Body of pancreas (tissue), 4 donors: ENCODE results near the gene TPM1. TPM values are rescaled to one million over a fixed set of nuclear protein-coding genes. Genes with fewer than 3 reads are reported as not detected.

Source experiments
- ATAC-seq: fragments of 150-250 bp; one replicate; pipeline ENCODE4 v1.9.1; 2016
- DNase-seq, 4 donors: peaks; one replicate each; pipeline ENCODE4 v3.0.0-alpha.2; 2019
- H3K27ac ChIP-seq, 4 donors: fragments of 200-600 bp; sonication (generic); 1 replicate in 3 of 4; 2 replicates in 1 of 4; pipeline versions ENCODE4 v1.5.1 to v1.6.1; 2016 to 2019; ENCODE audit warnings: mild to moderate bottlenecking in 1 of 4, mixed read lengths in 1 of 4, moderate library complexity in 1 of 4
- H3K27me3 ChIP-seq, 2 donors: fragments of 200-600 bp; sonication (generic); one replicate each; pipeline ENCODE4 v1.6.0; 2016; ENCODE audit warnings: mild to moderate bottlenecking in 1 of 2
- H3K36me3 ChIP-seq, 2 donors: fragments of 200-600 bp; sonication (generic); replicated peaks in 1 of 2; 2 replicates each; pipeline ENCODE4 v1.5.1; 2016; ENCODE audit warnings: low read depth in 2 of 2; ENCODE audit not compliant: insufficient read depth in 1 of 2
- H3K4me1 ChIP-seq: fragments of 200-600 bp; sonication (generic); one replicate; pipeline ENCODE4 v1.6.0; 2016
- H3K4me3 ChIP-seq, 2 donors: fragments of 200-600 bp; sonication (generic); 1 replicate in 1 of 2; 2 replicates in 1 of 2; pipeline ENCODE4 v1.5.1; 2016 to 2019
- H3K9me3 ChIP-seq, 3 donors: fragments of 200-600 bp; sonication (generic); 1 replicate in 2 of 3; 2 replicates in 1 of 3; pipeline ENCODE4 v1.5.1; 2016
- CTCF ChIP-seq, 7 experiments: fragments of 450-650 bp in 4 of 7; fragments of 200-600 bp in 3 of 7; sonication (generic) in 3 of 7; IDR thresholded peaks; one replicate each; pipeline ENCODE4 v1.5.1; 2016 to 2019; ENCODE audit warnings: antibody characterized with exemption in 7 of 7
- POLR2A ChIP-seq, 3 donors: fragments of 450-650 bp; IDR thresholded peaks; one replicate each; pipeline ENCODE4 v1.6.1; 2016; ENCODE audit warnings: antibody characterized with exemption in 3 of 3, mild to moderate bottlenecking in 2 of 3
- WGBS, 2 donors: methylation state at CpG; one replicate each; pipeline ENCODE4 v1.1.5; 2017; 5-methylcytosine and 5-hydroxymethylcytosine counted together
- intact Hi-C: fragments of 100-400 bp; cut with DNase I; formaldehyde crosslinking; loops from one replicate; pipeline ENCODE4 v1.15.1; 2023
- total RNA-seq, 2 donors: library from RNA; depleted of rRNA; stranded (reverse); fragments of >200 nt; gene quantifications; one replicate each; pipeline ENCODE4 v1.1.0, GENCODE V29; 2016

TPM1 gene
- total RNA-seq, 2 donors from 2014 or later, result 417 to 435 TPM

GRCh38 chr15:63080634-63081250, 38.2 kb downstream of the TPM1 start:
- H3K27ac ChIP-seq, result no peak overlapping the region
- 88 to 90% methylated on average over 10 of the region's 10 CpGs for WGBS, 2 donors
- no peak for DNase-seq
- H3K36me3 ChIP-seq, result no peaks in the 10 kb centered on the region
- TF ChIP-seq CTCF (IDR thresholded peaks at IDR 0.05), result no peak
- TF ChIP-seq POLR2A (IDR thresholded peaks at IDR 0.05), result no peak
- H3K4me3 ChIP-seq, result no peak overlapping the region
- intact Hi-C loops, result no loop called here
- H3K27me3 ChIP-seq, result no peaks in the 10 kb centered on the region
- no peaks in the 10 kb centered on the region for H3K9me3 ChIP-seq
- no peak for ATAC-seq
- H3K4me1 ChIP-seq, result no peaks in the 10 kb centered on the region

DNA sequence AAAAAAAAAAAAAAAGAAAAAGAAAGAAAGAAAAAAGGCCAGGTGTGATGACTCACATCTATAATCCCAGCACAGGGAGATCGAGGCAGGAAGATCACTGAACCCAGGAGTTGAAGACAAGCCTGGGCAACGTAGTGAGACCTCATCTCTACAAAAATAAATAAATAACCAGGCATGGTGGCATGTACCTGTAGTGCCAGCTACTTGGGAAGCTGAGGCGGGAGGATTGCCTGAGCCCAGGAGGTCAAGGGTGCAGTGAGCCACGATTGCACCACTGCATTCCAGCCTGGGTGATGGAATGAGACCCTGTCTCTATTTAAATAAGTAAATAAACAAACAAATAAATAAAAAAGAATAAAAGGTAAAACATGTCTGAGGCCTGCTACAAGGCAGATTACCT, 39.8 kb downstream of the TPM1 start:
- Histone ChIP-seq H3K4me3 (no peak overlapping the region), H3K9me3 (no peaks in the 10 kb centered on the region), H3K4me1 (no peaks in the 10 kb centered on the region), H3K27ac (no peak overlapping the region), H3K27me3 (no peaks in the 10 kb centered on the region), H3K36me3 (no peaks in the 10 kb centered on the region)
- no peak for ATAC-seq
- no peak for TF ChIP-seq POLR2A (IDR thresholded peaks at IDR 0.05)
- no peak for TF ChIP-seq CTCF (IDR thresholded peaks at IDR 0.05)
- WGBS, 2 donors, result 57 to 71% methylated on average over 4 of the region's 4 CpGs
- intact Hi-C loops, result no loop called here
- no peak for DNase-seq

- H3K27me3 ChIP-seq, result no peaks in the 10 kb centered on the region
These were observed 40.5 kb downstream of the TPM1 start for GRCh38 chr15:63083044-63083443.

DNA sequence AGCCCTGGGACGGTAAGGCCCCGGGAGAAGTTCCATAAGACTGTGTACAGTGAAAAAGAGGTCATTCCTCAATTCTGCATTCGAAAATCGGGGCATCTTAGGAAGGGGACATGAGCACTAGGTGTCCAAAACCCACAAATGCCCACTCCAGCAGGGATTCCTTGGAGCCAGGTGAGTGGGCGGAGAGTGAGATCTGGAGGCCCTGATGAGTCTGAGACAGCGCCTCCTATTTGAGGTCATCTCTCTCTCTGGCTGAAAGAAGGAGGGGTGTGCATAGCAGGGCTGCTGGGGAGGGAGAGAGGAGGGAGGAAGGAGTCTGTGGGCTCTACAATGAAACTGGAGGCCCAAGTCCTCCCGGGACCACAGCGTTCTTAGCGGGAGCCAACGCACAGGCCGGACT, 41.0 kb downstream of the TPM1 start:
- H3K36me3 ChIP-seq, result no peaks in the 10 kb centered on the region
- H3K4me1 ChIP-seq, result peaks cover under 1% of the 10 kb centered on the region
- intact Hi-C loops, result no loop called here
- no peak for DNase-seq
- no peak overlapping the region for H3K27ac ChIP-seq
- no peak overlapping the region for H3K4me3 ChIP-seq
- TF ChIP-seq POLR2A (IDR thresholded peaks at IDR 0.05) (no peak), CTCF (IDR thresholded peaks at IDR 0.05) (no peak)
- 92 to 95% methylated on average over 11 of the region's 11 CpGs for WGBS, 2 donors
- no peaks in the 10 kb centered on the region for H3K27me3 ChIP-seq
- no peak for ATAC-seq
- H3K9me3 ChIP-seq, result no peaks in the 10 kb centered on the region

More at GRCh38 chr15:63083044-63083443, 40.5 kb downstream of the TPM1 start:
- DNase-seq (no peak), ATAC-seq (no peak)
- Histone ChIP-seq H3K9me3 (no peaks in the 10 kb centered on the region), H3K36me3 (no peaks in the 10 kb centered on the region), H3K4me1 (no peaks in the 10 kb centered on the region), H3K27ac (no peak overlapping the region), H3K4me3 (no peak overlapping the region)
- WGBS, 2 donors, result 79 to 82% methylated on average over 10 to 12 of the region's 12 CpGs
- intact Hi-C loops, result no loop called here
- no peak for TF ChIP-seq CTCF (IDR thresholded peaks at IDR 0.05)
- no peak for TF ChIP-seq POLR2A (IDR thresholded peaks at IDR 0.05)

GRCh38 chr15:63084806-63085205, 42.3 kb downstream of the TPM1 start:
- intact Hi-C loops, result no loop called here
- 77 to 88% methylated on average over 1 of the region's 1 CpG for WGBS, 2 donors

More at GRCh38 chr15:63084806-63085205, 42.3 kb downstream of the TPM1 start:
- no peak for DNase-seq
- Histone ChIP-seq H3K36me3 (no peaks in the 10 kb centered on the region), H3K27me3 (no peaks in the 10 kb centered on the region), H3K4me3 (no peak overlapping the region), H3K27ac (no peak overlapping the region), H3K9me3 (no peaks in the 10 kb centered on the region), H3K4me1 (peaks cover 7% of the 10 kb centered on the region)
- no peak for TF ChIP-seq POLR2A (IDR thresholded peaks at IDR 0.05)
- TF ChIP-seq CTCF (IDR thresholded peaks at IDR 0.05), result no peak
- ATAC-seq, result no peak
